ENCODE data around the gene NATD1.

DNA sequence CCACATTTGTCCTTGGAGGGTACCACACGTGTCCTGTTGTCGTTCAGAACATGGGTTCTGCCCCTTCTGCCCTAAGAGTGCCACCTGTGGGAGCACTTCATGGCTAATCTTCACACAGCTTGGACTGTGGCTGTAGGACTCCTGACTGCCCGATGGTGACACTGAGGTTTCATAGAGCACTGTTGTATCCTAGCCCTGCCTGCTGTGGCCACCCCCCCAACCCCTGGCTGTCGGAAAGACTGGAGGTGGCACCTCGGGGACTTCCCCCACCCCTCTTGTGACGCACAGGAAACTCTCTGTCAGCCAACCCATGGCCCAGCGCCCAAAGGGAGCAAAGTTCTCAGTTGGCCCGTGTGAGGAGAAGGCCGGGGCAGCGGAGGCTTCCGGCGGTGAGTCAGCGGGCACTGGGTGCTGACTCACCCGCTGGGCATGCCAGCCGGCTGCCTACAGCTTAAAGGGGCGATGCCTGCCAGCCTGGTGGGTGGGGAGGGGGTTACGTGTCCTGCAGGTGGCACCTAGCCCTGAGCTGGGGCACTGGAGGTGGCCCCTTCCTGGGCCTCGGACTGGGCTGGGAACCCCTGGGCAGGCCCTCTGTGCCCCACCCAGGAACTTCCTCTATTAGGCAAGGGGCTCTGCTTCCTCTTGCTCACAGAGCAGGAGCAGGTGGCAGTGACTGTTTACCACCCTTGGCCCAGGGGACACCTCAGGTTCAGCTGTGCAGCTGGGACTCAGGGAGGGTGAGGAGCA is 34.7 kb upstream of the NATD1 start:
- TF ChIP-seq, protein P1, sequence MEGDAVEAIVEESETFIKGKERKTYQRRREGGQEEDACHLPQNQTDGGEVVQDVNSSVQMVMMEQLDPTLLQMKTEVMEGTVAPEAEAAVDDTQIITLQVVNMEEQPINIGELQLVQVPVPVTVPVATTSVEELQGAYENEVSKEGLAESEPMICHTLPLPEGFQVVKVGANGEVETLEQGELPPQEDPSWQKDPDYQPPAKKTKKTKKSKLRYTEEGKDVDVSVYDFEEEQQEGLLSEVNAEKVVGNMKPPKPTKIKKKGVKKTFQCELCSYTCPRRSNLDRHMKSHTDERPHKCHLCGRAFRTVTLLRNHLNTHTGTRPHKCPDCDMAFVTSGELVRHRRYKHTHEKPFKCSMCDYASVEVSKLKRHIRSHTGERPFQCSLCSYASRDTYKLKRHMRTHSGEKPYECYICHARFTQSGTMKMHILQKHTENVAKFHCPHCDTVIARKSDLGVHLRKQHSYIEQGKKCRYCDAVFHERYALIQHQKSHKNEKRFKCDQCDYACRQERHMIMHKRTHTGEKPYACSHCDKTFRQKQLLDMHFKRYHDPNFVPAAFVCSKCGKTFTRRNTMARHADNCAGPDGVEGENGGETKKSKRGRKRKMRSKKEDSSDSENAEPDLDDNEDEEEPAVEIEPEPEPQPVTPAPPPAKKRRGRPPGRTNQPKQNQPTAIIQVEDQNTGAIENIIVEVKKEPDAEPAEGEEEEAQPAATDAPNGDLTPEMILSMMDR (IDR thresholded peaks at IDR 0.05; ENCODE audit: low read depth, low read length), result no peak
- no peak for TF ChIP-seq EZH2phosphoT487 (IDR thresholded peaks at IDR 0.05; ENCODE audit: low read depth)
